GM19372 (cell line): Measurements from ENCODE around the gene VPS13D.

Experiments
- ATAC-seq: cut with Tn5 transposase; IDR thresholded peaks from one replicate; pipeline ENCODE4 v1.9.1; 2021; ENCODE audit warnings: mild to moderate bottlenecking, low read depth, moderate library complexity; ENCODE audit not compliant: unreplicated experiment

The VPS13D gene

DNA sequence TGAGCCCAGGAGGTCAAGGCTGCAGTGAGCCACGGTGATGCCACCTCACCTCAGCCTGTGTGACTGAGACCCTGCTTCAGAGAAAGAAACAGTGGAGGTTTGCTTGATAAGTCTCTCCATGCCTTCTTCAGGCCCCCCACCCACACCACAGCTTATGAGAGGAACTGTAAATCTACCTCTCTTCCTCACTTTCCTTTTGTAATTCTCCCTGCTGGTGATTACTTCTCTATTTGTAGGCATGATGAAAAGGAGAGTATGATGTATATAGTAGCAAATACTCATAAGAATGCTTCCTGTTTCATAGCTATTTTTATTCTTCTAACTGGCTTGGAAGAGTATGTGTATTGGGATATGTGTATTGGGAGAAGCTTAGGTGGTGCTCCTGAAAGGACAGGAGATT lies 186.3 kb downstream of the VPS13D start:
- ATAC-seq = no peak

DNA sequence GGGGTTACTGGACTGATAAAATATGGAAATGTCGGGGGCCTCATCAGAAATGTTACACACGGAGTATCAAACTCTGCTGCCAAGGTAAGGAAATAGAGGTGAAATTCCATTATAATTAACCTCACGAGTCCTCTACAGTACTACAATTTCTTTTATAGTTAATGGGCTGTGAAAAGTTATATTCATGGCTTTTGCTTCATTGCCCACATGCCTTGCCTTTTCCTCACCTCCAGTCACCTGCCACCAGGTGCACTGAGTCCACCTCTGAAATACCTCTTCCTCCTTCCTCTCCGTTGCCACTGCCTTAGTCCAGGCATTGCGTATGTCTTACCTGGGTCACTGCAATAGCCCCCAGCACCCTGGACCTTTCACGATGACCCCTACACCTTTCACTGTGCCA lies 186.9 kb downstream of the VPS13D start:
- ATAC-seq = no peak

- ATAC-seq = no peak
These were observed 187.6 kb downstream of the VPS13D start for GRCh38 chr1:12417389-12417788.

DNA sequence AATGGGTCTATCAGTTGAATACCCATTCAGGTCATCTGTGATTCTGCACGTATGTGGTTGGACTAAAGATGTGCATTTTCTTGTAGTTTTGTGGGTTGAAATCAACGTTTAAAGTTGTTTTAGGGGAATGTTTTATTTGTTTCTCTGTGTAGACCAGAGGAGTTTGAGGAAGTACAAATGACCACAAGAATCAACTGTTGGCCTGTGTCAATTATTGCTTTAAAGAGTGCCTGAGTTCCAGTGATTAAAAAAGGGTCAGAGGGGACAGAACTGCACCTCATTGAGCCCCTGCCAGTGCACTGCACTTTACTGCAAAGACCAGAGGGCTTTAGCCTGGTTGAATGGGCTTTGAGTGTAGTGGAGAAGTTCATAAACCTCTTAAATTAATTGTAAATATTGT lies 190.3 kb downstream of the VPS13D start:
- no peak for ATAC-seq

DNA sequence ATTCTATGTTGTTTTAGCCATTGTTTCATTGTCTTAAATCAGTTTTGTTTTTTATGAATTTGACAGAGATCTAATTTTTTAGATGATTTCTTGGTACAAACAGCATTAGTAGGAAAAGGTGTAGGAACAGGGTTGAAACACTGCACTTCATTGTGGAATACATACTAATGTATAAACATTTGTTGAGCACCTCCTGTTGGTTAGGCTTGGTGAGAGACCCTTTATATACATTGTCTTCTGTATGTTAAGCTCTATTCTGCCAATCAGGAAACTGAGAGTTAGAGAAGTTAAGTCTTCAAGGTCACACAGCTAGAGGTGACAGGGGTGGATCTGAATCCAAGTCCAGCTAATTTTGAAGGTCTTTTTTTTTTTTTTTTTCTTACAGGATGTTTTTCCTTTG lies 192.7 kb downstream of the VPS13D start:
- no peak for ATAC-seq

- no peak for ATAC-seq
These were observed 194.3 kb downstream of the VPS13D start for GRCh38 chr1:12424087-12424529.

- no peak for ATAC-seq
These were observed 195.0 kb downstream of the VPS13D start for GRCh38 chr1:12424793-12425192.

DNA sequence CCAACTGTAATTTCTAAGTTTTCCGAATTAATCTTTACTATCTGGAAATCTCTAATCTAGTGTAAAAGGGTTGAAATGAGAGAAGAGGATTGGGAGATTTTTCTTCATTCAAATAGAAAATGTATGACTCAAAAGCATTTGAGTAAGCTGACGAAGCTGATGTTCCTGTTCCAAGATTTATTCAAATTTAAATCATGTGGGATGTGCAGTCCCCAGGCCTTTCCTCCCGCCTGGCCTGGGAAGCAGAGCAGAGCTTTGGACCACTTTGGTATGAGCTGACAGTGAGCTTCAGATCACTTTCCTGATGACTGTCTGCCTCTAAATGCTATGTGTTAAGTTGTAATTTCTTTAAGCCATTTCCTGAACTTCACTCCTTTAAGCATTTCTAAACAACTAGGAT lies 196.2 kb downstream of the VPS13D start:
- ATAC-seq = no peak

GRCh38 chr1:12428334-12428733 lies 198.5 kb downstream of the VPS13D start:
- no peak for ATAC-seq

GRCh38 chr1:12430525-12430924 lies 200.7 kb downstream of the VPS13D start:
- no peak for ATAC-seq

DNA sequence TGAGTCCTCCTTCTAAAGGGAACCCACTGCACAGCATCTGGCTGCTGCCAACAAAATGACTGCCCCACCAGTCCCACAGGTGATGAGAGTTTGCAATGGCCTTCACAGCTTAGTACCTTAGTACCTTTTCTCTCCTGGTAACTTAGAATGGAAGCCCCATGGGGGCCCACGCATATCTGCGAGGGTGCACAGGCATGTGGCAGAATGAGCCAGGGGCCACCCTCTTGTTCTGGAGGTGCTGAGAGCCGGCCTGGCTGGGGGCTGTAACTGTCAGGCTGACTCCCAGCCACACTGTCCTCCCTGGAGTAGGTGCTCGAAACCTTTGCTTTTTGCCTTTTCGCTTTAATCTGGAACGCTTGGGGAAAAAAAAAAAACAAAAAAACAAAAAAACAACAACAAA lies 203.1 kb downstream of the VPS13D start:
- ATAC-seq = no peak

GRCh38 chr1:12433323-12434053 lies 203.7 kb downstream of the VPS13D start:
- no peak for ATAC-seq

DNA sequence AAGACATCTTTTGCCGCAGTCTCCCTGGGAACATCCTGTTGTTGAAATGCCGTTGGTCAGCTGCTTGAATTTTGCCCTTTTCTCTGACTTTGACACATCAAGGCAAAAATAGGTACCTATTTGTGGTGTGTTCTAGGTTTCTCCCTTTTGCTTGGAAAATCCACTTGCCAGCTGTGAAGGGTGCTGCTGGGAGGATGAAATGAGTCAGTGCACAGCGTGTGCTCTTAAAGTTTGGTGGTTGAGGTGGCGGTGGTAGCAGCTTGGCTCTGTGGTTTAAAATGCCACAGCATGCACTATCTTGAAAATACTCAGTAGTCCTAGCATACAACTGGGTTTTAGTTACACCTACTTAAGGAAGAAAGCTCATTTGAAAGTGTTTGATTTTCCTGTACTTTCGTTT lies 204.3 kb downstream of the VPS13D start:
- no peak for ATAC-seq

- no peak for ATAC-seq
These were observed 204.9 kb downstream of the VPS13D start for GRCh38 chr1:12434686-12435085.

- ATAC-seq = no peak
These were observed 206.0 kb downstream of the VPS13D start for GRCh38 chr1:12435639-12436344.

GRCh38 chr1:12436345-12436658 lies 206.5 kb downstream of the VPS13D start:
- no peak for ATAC-seq

- ATAC-seq = no peak
These were observed 207.2 kb downstream of the VPS13D start for GRCh38 chr1:12436817-12437599.

- ATAC-seq = no peak
These were observed 207.8 kb downstream of the VPS13D start for GRCh38 chr1:12437629-12438028.

GRCh38 chr1:12438349-12438924 lies 208.6 kb downstream of the VPS13D start:
- no peak for ATAC-seq

- no peak for ATAC-seq
These were observed 209.2 kb downstream of the VPS13D start for GRCh38 chr1:12439073-12439472.

- no peak for ATAC-seq
These were observed 211.7 kb downstream of the VPS13D start for GRCh38 chr1:12441414-12442105.
